OCI-LY1 (cell line): ENCODE data around the gene LGALSL.
A peak's percentile ranks its signal among the peaks of the same experiment; 100 is the strongest.

Experiments used
- H2AFZ ChIP-seq: fragments of 200-600 bp; sonication (generic), shearing (Covaris generic); 2 replicates; pipeline ENCODE4 v1.6.0; 2014; ENCODE audit warnings: antibody characterized with exemption, mild to moderate bottlenecking, low read length
- H3F3A ChIP-seq: fragments of 200-600 bp; sonication (generic), shearing (Covaris generic); 2 replicates; pipeline ENCODE4 v1.6.0; 2014; ENCODE audit warnings: mild to moderate bottlenecking, antibody characterized with exemption, low read length, moderate library complexity; ENCODE audit not compliant: insufficient read depth
- H3K27ac ChIP-seq: fragments of 200-600 bp; sonication (generic); 2 replicates; pipeline ENCODE4 v1.5.1; 2014; ENCODE audit warnings: low read length, mixed run types, mild to moderate bottlenecking, low read depth; ENCODE audit not compliant: poor library complexity, severe bottlenecking
- H3K27me3 ChIP-seq: fragments of 200-600 bp; sonication (generic); 2 replicates; pipeline ENCODE4 v1.6.0; 2014; ENCODE audit warnings: antibody characterized with exemption, mild to moderate bottlenecking, low read length, moderate library complexity; ENCODE audit not compliant: insufficient read depth
- H3K36me3 ChIP-seq: fragments of 200-600 bp; sonication (generic); 2 replicates; pipeline ENCODE4 v1.6.1; 2014; ENCODE audit warnings: mild to moderate bottlenecking, antibody characterized with exemption, low read length, moderate library complexity, mixed read lengths; ENCODE audit not compliant: insufficient read depth
- H3K4me1 ChIP-seq: fragments of 200-600 bp; sonication (generic); 2 replicates; pipeline ENCODE4 v1.5.1; 2014; ENCODE audit warnings: mild to moderate bottlenecking, low read length, moderate library complexity; ENCODE audit not compliant: insufficient read depth, severe bottlenecking
- H3K4me2 ChIP-seq: fragments of 200-600 bp; sonication (generic), shearing (Covaris generic); 2 replicates; pipeline ENCODE4 v1.6.1; 2014; ENCODE audit warnings: low read length
- H3K4me3 ChIP-seq: fragments of 200-600 bp; sonication (generic); 2 replicates; pipeline ENCODE4 v1.5.1; 2014; ENCODE audit warnings: low read length, low read depth, mild to moderate bottlenecking, mixed read lengths; ENCODE audit not compliant: poor library complexity, severe bottlenecking
- H3K79me2 ChIP-seq: fragments of 200-600 bp; shearing (Covaris generic); 2 replicates; pipeline ENCODE4 v1.6.1; 2016; ENCODE audit warnings: mixed run types, low read length, mixed read lengths; ENCODE audit not compliant: insufficient read depth
- H3K9ac ChIP-seq: fragments of 200-600 bp; sonication (generic), shearing (Covaris generic); 2 replicates; pipeline ENCODE4 v1.6.1; 2014; ENCODE audit warnings: mild to moderate bottlenecking, low read length, mixed read lengths
- H3K9me2 ChIP-seq: fragments of 200-600 bp; sonication (generic), shearing (Covaris generic); 2 replicates; pipeline ENCODE4 v1.6.1; 2014; ENCODE audit warnings: low read depth, mild to moderate bottlenecking, low read length, mixed read lengths
- H3K9me3 ChIP-seq: fragments of 200-600 bp; shearing (Covaris generic); 2 replicates; pipeline ENCODE4 v1.6.1; 2014; ENCODE audit warnings: low read length, mixed read lengths
- H4K20me1 ChIP-seq: fragments of 200-600 bp; sonication (generic), shearing (Covaris generic); 2 replicates; pipeline ENCODE4 v1.6.0; 2016; ENCODE audit warnings: mild to moderate bottlenecking, low read length; ENCODE audit not compliant: insufficient read depth
- EZH2 ChIP-seq: fragments of 200-600 bp; sonication (generic), shearing (Covaris generic); IDR thresholded peaks from 2 replicates; pipeline ENCODE4 v1.8.0; 2017; ENCODE audit warnings: borderline replicate concordance, mixed run types, mild to moderate bottlenecking, antibody characterized with exemption, low read length, moderate library complexity, mixed read lengths
- TF ChIP-seq, protein P1 (sequence below): fragments of 200-600 bp; sonication (generic), shearing (Covaris generic); IDR thresholded peaks from 2 replicates; pipeline ENCODE4 v1.5.1; 2017; ENCODE audit warnings: mild to moderate bottlenecking, antibody characterized with exemption, low read length, moderate library complexity, mixed read lengths

The LGALSL gene

DNA sequence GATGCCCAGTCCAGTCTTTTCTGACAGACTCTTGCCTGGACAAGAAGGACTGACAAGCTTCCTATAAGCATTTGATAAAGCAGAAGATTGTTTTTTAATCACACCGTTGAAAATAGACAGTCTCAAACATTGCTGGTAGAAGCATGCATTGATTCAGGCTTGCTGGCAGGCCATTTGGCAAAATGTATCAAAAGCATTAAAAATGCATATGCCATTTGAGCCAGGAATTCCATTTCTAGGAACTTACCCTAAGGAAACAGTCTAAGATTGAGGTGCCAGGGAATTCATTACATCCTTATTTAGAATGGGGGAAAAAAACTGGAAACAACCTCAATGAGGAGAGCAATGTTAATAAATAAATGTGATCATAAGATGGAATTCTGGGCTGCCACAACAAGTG is 20.7 kb downstream of the LGALSL start:
- Histone ChIP-seq H3K36me3 (no peaks in the 10 kb centered on the region), H3F3A (no peaks in the 10 kb centered on the region), H3K4me3 (no peak overlapping the region), H3K9me3 (no peaks in the 10 kb centered on the region), H2AFZ (0 out of 2 replicates have a peak overlapping the region, but pooled peaks have one; percentile 76), H3K9ac (no peak overlapping the region; the same call in 1 of the 2 replicates), H3K79me2 (no peaks in the 10 kb centered on the region), H3K27ac (no peak overlapping the region), H3K27me3 (no peaks in the 10 kb centered on the region), H3K4me1 (peaks cover 11% of the 10 kb centered on the region), H4K20me1 (no peaks in the 10 kb centered on the region), H3K4me2 (peak overlapping the region; percentile 30; the same call in 1 of the 2 replicates), H3K9me2 (no peaks in the 10 kb centered on the region)
- no peak for TF ChIP-seq EZH2
- TF ChIP-seq, protein P1, sequence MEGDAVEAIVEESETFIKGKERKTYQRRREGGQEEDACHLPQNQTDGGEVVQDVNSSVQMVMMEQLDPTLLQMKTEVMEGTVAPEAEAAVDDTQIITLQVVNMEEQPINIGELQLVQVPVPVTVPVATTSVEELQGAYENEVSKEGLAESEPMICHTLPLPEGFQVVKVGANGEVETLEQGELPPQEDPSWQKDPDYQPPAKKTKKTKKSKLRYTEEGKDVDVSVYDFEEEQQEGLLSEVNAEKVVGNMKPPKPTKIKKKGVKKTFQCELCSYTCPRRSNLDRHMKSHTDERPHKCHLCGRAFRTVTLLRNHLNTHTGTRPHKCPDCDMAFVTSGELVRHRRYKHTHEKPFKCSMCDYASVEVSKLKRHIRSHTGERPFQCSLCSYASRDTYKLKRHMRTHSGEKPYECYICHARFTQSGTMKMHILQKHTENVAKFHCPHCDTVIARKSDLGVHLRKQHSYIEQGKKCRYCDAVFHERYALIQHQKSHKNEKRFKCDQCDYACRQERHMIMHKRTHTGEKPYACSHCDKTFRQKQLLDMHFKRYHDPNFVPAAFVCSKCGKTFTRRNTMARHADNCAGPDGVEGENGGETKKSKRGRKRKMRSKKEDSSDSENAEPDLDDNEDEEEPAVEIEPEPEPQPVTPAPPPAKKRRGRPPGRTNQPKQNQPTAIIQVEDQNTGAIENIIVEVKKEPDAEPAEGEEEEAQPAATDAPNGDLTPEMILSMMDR, result no peak

DNA sequence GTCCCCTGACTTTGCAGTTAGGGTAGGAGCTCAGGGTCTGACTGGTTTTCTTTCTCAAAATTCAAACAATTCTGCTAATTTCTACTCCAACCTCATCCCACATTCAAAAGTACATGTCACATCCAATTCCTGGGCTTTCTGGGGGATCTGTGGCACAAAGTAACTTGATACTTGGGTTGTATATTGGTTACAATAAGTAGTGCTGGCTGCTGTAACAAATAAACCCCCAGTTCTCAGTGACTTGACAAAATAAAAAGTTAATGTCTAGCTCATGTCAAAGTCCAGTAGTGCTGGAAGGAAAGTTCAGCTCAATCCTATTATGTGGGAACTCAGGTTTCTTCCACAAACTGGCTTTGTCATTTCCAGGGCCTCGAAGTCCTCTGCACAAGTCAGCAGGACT is 23.1 kb downstream of the LGALSL start:
- Histone ChIP-seq H3K4me3 (no peak overlapping the region), H3K9me3 (no peaks in the 10 kb centered on the region), H3K79me2 (no peaks in the 10 kb centered on the region), H3K4me2 (no peak overlapping the region), H2AFZ (no peak overlapping the region), H3K27ac (no peak overlapping the region), H3K9ac (no peak overlapping the region), H3K27me3 (no peaks in the 10 kb centered on the region), H4K20me1 (no peaks in the 10 kb centered on the region), H3F3A (no peaks in the 10 kb centered on the region), H3K4me1 (peaks cover 11% of the 10 kb centered on the region), H3K9me2 (no peaks in the 10 kb centered on the region), H3K36me3 (no peaks in the 10 kb centered on the region)
- TF ChIP-seq, protein P1, result no peak
- TF ChIP-seq EZH2, result no peak

DNA sequence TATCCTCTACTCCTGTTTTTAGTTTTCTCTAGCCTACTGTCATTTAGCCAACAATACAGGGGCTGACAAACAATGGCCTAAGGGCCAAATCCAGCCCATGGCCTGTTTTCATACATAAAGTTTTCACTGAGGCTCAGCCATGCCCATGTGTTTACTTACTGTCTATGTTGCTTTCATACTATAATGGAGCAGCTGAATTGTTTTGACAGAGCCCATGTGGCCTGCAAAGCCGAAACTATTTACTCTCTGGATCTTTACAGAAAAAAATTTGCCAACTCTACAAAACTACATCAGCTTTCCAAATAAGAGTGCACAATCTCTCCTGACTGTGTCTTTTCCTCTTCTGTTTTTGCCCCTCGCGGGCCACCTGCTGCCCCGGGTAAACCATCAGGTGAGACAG is 24.0 kb downstream of the LGALSL start:
- no peak overlapping the region for H3K4me3 ChIP-seq
- H3K79me2 ChIP-seq, result no peaks in the 10 kb centered on the region
- H2AFZ ChIP-seq, result no peak overlapping the region
- H3K4me2 ChIP-seq, result no peak overlapping the region
- H3K36me3 ChIP-seq, result no peaks in the 10 kb centered on the region
- H3K27ac ChIP-seq, result no peak overlapping the region
- no peaks in the 10 kb centered on the region for H4K20me1 ChIP-seq
- H3F3A ChIP-seq, result no peaks in the 10 kb centered on the region
- no peaks in the 10 kb centered on the region for H3K9me3 ChIP-seq
- no peak overlapping the region for H3K9ac ChIP-seq
- no peaks in the 10 kb centered on the region for H3K9me2 ChIP-seq
- H3K4me1 ChIP-seq, result peaks cover 11% of the 10 kb centered on the region
- TF ChIP-seq, protein P1, result no peak
- TF ChIP-seq EZH2, result no peak
- no peaks in the 10 kb centered on the region for H3K27me3 ChIP-seq
